HUDEP-2 (cell line): Measurements from ENCODE around the gene CLEC3B.

ENCODE experiments used
- DNase-seq, 76 experiments: peaks; one replicate each; lab custom pipeline; 2025; ENCODE audit not compliant: unreplicated experiment in 76 of 76; lab: John Stamatoyannopoulos, UW

CLEC3B gene

GRCh38 chr3:45002720-45003119 lies 23.4 kb upstream of the CLEC3B start:
- DNase-seq, result no peak

- DNase-seq, result no peak
These were observed 22.7 kb upstream of the CLEC3B start for GRCh38 chr3:45003406-45003805.

GRCh38 chr3:45003859-45004258 lies 22.2 kb upstream of the CLEC3B start:
- DNase-seq, result no peak

- DNase-seq, result no peak
These were observed 19.0 kb upstream of the CLEC3B start for GRCh38 chr3:45007091-45007490.

GRCh38 chr3:45008117-45008516 lies 18.0 kb upstream of the CLEC3B start:
- DNase-seq, result no peak

- DNase-seq, result no peak
These were observed 16.2 kb upstream of the CLEC3B start for GRCh38 chr3:45009868-45010267.

- no peak for DNase-seq
These were observed 15.2 kb upstream of the CLEC3B start for GRCh38 chr3:45010811-45011333.

- DNase-seq, result peak in 6 of 76 experiments; percentile 4 to 56 (median 20)
These were observed 14.2 kb upstream of the CLEC3B start for GRCh38 chr3:45011756-45012508.

- DNase-seq, result no peak
These were observed 13.5 kb upstream of the CLEC3B start for GRCh38 chr3:45012577-45012976.

- no peak for DNase-seq
These were observed 9.2 kb upstream of the CLEC3B start for GRCh38 chr3:45016916-45017315.

GRCh38 chr3:45017821-45018220 lies 8.3 kb upstream of the CLEC3B start:
- DNase-seq, result no peak

GRCh38 chr3:45020534-45020933 lies 5.6 kb upstream of the CLEC3B start:
- DNase-seq, result no peak

GRCh38 chr3:45021524-45022297 lies 4.4 kb upstream of the CLEC3B start:
- no peak for DNase-seq

- DNase-seq, result peak in 23 of 76 experiments; percentile 3 to 59 (median 14)
These were observed 2.4 kb upstream of the CLEC3B start for GRCh38 chr3:45023675-45024074.

GRCh38 chr3:45024542-45025255 lies 1.4 kb upstream of the CLEC3B start:
- DNase-seq, result no peak

- DNase-seq, result no peak
These were observed 854 bp downstream of the CLEC3B start for GRCh38 chr3:45026957-45027356.

- no peak for DNase-seq
These were observed 1.3 kb downstream of the CLEC3B start for GRCh38 chr3:45027441-45027840.

GRCh38 chr3:45029216-45029615 lies 3.1 kb downstream of the CLEC3B start:
- no peak for DNase-seq

- DNase-seq, result no peak
These were observed 3.6 kb downstream of the CLEC3B start for GRCh38 chr3:45029661-45030060.

GRCh38 chr3:45031531-45031930 lies 5.4 kb downstream of the CLEC3B start:
- no peak for DNase-seq

GRCh38 chr3:45032113-45032512 lies 6.0 kb downstream of the CLEC3B start:
- no peak for DNase-seq
